HG03064 (cell line): Measurements from ENCODE around the gene DNAJB12.
A peak's percentile ranks its signal among the peaks of the same experiment; 100 is the strongest.
"Not testable (repeated sequence)": the region's sequence is repeated elsewhere in the genome, so short reads cannot be mapped to it uniquely, and the experiment has no call there.

Source experiments
- ATAC-seq: cut with Tn5 transposase; IDR thresholded peaks from one replicate; pipeline ENCODE4 v1.9.1; 2021; ENCODE audit warnings: low read depth; ENCODE audit not compliant: unreplicated experiment

Gene DNAJB12

GRCh38 chr10:72332423-72333111, 22.2 kb downstream of the DNAJB12 start:
- no peak for ATAC-seq

GRCh38 chr10:72331575-72332422, 22.9 kb downstream of the DNAJB12 start:
- peak; percentile 43 for ATAC-seq

GRCh38 chr10:72330069-72330426, 24.7 kb downstream of the DNAJB12 start:
- no peak for ATAC-seq

GRCh38 chr10:72329290-72330068, 25.2 kb downstream of the DNAJB12 start:
- no peak for ATAC-seq

GRCh38 chr10:72328829-72329204, 25.9 kb downstream of the DNAJB12 start:
- ATAC-seq = no peak

- ATAC-seq = no peak
Measured at GRCh38 chr10:72328045-72328828, 26.5 kb downstream of the DNAJB12 start.

GRCh38 chr10:72326665-72327603, 27.8 kb downstream of the DNAJB12 start:
- ATAC-seq = not testable (repeated sequence)

GRCh38 chr10:72325243-72326175, 29.2 kb downstream of the DNAJB12 start:
- ATAC-seq = not testable (repeated sequence)

- no peak for ATAC-seq
Measured at GRCh38 chr10:72323771-72324191, 30.9 kb downstream of the DNAJB12 start.

GRCh38 chr10:72323108-72323749, 31.5 kb downstream of the DNAJB12 start:
- no peak for ATAC-seq

- no peak for ATAC-seq
Measured at GRCh38 chr10:72322280-72323058, 32.2 kb downstream of the DNAJB12 start.

- ATAC-seq = no peak
Measured at GRCh38 chr10:72322030-72322279, 32.8 kb downstream of the DNAJB12 start.

GRCh38 chr10:72321248-72322029, 33.3 kb downstream of the DNAJB12 start:
- ATAC-seq = no peak

GRCh38 chr10:72320676-72321247, 34.0 kb downstream of the DNAJB12 start:
- peak; percentile 60 for ATAC-seq

- peak; percentile 41 for ATAC-seq
Measured at GRCh38 chr10:72319416-72320254, 35.1 kb downstream of the DNAJB12 start.
